CD4-positive, alpha-beta T cell treated with Interferon gamma for 1 hour (primary cell): ENCODE measurements around the gene ALDOC.
"Not testable (repeated sequence)": the region's sequence is repeated elsewhere in the genome, so short reads cannot be mapped to it uniquely, and the experiment has no call there.

ENCODE experiments used
- DNase-seq: peaks from one replicate; pipeline ENCODE4 v3.0.0-alpha.2; 2020

Gene ALDOC

DNA sequence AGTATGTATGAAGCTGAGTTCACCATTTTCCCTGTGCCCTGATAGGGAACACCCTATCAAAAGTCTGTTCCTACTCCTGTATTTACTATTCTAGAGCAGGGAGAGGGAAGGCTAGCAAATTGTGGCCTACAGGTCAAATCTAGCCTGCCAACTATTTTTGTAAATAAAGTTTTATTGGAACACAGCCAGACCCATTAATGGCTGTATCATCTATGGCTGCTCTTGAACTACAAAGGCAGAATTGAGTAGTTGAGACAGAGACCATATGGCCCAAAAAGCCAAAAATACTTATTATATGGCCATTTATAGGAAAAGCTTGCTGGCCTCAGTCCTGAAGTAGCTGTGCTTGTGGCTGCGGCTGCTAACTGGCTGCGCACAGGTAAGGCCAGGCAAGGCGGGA is 4.3 kb upstream of the ALDOC start:
- no peak for DNase-seq

DNA sequence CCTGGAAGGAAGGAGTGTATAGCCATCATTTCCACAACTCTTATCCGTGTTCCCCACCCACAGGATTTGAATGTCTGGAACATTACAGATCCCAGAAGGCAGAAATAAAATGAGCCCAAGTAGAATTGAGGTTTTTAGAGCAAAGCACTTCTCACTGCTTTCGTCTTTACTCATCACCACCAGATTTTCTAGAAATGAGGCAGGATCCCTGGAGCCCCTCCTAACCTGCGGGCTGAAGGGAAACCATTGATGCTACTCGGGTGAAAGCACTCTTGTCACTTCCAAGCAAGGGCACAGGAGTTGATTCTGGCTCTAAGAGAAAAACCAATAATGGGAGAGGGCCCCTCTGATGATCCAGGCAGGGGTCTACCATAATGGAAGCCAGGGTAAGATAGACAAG is 2.8 kb upstream of the ALDOC start:
- no peak for DNase-seq

DNA sequence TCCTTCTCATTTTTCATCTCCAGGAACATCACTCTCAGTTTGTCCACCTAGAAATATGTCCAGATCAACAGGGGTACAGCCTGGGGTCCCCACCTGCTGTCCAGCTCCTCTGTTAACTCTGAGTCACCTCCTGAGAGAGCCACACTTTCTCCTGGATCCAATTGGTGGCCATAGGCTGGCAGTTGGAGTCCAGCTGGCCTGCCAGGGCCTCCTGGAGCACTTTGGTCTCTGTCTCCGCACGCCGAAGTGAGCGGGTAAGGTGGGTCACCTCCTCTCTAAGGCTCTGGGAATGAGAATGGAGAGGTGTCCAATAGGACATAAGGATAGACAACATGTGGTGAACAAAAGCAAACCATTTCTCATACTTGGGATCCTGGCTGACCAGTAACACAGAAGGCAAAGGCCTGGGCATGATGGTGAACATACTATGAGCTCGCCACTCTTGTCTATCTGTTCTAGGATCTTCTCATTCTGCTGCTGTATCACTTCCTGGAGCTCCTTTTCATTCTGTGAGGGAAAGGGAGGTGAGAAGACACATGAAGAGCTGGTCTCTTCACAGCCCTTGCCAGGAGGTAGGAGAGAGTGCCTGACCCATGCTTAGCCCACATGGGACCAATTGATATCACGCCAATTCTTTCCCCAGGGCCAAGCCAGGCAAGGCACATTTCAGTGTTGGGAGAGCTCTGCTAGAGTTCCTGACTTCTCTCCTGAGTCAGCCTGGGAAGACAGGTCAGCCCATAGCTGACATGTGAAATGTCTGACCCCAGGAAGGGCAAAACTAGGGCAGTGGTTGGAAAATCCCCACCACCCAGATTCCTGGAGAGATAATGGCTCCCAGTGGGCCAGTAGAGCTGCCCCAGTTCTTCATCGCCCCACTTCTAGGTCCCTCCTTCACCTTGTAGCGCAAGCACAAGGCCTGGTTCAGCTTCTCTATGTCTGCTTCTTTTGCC is 1.8 kb upstream of the ALDOC start:
- DNase-seq: no peak

GRCh38 chr17:28577466-28577824 is 750 bp upstream of the ALDOC start:
- no peak for DNase-seq

- DNase-seq: not testable (repeated sequence)
Measured at GRCh38 chr17:28576016-28576415, 679 bp downstream of the ALDOC start.

DNA sequence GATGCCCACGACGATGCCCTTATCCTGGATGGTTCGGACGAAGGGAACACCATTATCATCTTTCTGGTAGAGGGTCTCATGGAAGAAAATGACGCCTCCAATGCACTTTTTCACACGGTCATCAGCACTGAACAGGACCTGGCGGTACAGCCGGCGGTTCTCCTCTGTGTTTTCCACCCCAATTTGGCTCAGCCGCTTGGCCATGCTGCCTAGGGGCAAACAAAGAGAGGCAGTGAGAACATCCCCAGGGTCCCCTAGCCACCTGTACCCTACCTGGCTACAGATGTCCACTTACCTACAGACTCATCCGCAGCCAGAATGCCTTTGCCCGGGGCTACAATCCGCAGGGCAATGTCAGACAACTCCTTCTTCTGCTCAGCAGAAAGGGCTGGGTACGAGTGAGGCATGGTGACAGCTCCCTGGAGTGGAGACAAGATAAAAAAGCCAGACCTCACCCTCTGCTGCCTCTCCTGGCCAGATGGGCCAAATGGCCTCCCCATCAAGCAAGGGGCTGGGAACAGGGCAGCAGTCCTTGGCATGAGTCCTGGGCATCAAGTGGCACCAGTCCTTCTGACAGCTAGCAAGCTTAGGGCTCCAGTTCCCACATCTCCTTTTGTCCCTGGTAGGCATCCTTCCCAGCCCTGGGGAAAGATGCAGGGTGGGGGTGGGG is 1.4 kb downstream of the ALDOC start:
- no peak for DNase-seq

- DNase-seq: no peak
Measured at GRCh38 chr17:28574526-28574925, 2.2 kb downstream of the ALDOC start.

DNA sequence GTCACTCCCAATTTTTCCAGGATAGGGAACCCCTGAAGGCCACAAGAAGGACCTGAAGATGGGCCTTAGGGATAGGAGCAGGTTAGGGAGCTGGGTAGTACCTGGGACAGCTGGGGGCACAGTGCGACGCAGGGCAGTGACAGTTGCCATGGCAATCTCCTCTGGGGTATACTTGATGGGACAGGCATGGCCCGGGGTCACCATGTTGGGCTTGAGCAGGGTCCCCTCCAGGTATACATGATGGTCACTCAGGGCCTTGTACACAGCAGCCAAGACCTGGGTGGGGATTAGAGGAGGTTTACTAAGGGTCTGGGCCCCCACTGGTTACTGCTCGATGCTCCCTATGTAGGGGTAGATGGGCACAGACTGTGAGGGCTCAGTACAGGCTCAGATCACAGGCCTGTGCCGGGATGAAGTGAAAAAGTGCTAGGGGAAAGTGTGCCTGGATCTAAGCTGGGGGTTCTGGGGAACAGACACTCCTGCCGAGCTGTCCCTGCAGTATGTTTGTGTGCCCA is 2.7 kb downstream of the ALDOC start:
- no peak for DNase-seq

GRCh38 chr17:28573521-28573920 is 3.2 kb downstream of the ALDOC start:
- DNase-seq: no peak

DNA sequence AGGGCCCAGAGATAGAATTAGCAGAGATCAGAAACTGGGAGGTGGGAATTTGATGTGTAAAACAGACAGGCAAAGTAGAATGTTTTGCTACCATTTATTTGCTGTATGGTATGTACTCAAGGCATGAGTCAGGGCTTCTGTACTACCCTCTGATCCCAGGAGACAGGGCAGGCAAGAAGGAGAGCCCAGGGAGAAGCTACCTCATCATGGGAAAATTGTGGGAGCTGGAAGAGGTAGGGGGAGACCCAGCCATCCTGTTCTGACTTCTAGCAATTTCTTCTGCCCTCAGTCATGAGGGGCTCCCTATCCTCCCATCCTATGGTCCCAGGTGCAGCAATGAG is 3.7 kb downstream of the ALDOC start:
- DNase-seq: no peak

DNA sequence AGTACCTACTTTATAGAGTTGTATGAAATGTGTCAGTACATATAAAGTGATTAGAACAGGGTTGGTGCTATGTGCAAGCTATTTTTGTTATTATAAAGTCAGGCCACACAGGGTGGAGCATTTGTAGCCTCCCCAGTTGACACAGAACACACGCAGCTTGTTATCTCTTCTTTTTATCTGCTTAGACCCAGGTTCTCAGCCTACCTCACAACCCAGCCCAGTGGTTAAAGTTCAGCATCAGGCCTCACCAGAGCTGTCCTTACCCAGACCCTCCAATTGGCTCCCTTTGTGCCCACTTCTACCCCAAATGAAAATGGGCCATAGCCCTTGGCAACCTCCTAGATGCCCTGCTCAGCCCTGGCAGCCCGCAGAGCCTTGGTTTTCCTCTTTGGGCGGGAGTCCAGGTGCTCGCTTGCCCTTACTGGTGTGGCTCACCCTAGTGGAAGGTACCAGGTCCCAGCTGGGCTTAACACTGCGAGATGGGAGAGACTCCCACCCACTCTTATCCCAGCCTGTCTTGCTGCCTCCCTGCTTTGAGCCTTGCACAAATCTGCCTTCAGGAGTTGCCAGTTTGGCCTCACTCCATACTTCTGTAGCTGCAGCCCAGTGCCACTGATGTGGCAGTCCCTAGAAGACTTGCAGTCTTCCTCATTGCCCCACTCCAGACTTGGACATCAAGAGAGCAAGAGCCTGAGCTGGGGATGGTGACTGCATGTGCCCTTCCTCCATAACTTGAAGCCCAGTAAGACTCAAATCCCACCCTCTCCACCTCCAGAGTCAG is 4.2 kb downstream of the ALDOC start:
- no peak for DNase-seq

DNA sequence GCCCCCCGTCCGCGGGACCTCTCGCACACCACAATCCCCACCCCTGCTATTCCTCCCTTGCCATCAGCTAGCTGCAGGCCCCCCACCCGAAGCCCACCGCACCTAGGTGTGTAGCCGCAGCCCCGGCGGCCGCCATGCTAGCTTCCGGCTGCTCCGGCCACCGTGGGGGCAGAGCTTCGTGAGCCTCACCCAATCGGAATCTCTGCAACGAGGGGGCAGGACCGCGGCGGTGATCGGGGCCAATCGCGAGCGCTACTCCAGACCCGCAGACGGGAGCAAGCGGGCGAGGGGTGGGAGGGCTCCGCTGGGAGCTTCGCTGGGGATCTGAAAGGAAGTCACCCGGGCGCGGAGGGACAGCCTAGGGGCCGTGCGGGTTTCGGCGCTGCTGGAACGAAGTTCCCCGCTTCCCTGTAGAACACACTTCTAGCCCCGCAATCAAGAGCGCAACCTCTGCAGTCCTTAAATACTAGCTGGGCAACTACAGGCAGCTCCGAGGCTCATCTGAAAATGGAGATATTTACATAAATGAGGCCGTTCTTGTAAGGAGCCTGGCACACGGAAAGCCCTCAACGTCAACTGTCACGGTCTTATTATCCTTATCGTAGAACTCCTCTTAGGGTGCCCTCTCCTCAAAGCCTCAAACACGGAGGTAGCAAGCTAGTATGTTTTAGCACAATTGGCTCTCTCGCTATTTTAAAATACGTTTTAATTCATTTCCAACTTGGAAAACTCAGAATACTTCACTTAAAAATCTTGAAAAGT is 5.2 kb downstream of the ALDOC start, which contains the start of gene PIGS:
Gene PIGS (minus strand): TSS at position 164 of the 762 bp plus-strand sequence. CDS start 28 bp downstream, at position 136.
- peak; percentile 87 for DNase-seq

DNA sequence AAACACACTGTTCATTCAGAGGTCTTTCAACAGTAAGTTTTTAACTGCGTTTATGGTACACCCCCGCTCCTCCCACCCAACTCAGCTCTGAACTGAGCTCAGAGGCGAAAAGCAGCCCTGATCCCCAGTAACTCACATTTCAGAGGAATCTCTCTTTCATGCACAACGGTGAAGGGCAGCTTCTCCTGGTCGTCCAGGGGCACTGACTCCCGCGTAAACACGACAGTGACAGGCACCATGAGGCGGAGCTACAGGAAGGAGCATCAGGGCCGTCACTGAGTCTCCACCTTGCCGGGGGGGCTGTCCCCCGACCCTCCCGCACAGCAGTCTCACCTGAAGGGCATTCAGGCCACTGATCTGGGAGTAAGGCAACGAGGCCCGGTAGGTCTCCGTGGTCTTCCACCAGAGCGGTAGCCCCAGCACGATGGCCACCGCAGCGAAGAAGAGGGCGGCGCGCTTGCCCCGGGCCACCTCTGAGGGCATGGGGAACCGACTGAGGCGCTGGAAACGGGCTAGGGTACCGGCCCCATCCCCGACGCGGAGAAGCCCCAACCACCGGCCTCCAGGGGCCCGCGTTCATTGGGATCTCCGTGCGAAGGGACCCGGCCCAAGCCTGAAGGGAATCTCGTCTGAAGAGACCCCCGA is 5.9 kb downstream of the ALDOC start:
- DNase-seq: peak; percentile 43

DNA sequence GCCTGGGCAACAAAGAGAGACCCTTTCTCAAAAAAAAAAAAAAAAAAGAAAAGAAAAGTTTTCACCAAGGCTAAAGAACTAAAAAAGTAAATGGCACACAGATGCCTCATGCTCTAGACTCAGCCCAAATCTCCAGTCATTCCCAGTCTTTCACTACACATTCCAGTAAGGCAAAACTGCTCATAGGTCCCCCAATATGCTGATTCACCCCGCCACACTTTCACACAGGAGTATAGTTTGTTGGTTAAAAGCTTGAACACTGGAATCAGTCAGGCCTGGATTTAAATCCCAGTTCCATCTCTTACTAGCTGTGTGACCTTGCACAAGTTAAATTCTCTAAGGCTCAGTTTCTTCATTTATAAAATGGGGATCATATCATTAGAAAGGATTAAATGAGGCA is 7.2 kb downstream of the ALDOC start:
- no peak for DNase-seq

DNA sequence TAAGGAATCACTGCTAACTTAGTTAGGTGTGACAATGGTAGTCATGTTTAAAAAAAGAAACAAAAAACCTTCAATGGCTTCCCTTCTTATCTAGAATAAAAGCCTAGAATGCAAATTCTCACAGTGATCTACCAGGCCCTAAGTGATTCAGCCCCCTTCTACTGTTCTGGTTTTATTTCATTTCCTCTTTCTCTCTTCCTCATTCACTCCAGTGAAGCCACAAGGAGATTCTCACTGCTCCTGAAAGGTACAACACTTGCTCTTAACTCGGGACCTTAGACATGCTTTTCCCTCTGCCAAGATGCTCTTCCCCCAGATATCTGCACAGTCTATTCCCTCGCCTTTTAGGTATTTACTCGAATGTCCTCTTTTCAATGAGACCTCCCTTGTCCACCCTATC is 9.1 kb downstream of the ALDOC start:
- DNase-seq: no peak

GRCh38 chr17:28563475-28563874 is 13.2 kb downstream of the ALDOC start:
- DNase-seq: no peak

GRCh38 chr17:28555022-28555421 is 21.7 kb downstream of the ALDOC start:
- no peak for DNase-seq

DNA sequence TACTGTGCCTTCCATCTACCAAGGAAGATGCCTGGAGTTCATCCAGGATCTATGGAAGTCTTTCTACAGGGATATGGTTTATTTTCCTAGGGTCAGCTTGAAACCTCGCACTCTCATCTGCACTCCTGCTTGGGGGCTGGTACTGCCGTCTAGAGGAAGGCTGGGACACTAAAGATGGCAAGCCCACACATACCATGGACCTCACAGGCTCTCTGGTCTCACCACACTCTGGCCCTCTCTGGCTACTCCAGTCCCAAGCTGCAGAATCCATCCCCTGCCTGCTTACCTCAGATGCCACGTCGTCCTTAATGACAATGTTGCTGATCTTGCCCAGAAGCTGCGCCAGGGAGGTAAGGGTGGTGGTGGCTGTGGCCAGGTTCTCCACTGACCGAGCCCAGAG is 22.1 kb downstream of the ALDOC start:
- DNase-seq: no peak

GRCh38 chr17:28553000-28553505 is 23.6 kb downstream of the ALDOC start:
- DNase-seq: no peak

DNA sequence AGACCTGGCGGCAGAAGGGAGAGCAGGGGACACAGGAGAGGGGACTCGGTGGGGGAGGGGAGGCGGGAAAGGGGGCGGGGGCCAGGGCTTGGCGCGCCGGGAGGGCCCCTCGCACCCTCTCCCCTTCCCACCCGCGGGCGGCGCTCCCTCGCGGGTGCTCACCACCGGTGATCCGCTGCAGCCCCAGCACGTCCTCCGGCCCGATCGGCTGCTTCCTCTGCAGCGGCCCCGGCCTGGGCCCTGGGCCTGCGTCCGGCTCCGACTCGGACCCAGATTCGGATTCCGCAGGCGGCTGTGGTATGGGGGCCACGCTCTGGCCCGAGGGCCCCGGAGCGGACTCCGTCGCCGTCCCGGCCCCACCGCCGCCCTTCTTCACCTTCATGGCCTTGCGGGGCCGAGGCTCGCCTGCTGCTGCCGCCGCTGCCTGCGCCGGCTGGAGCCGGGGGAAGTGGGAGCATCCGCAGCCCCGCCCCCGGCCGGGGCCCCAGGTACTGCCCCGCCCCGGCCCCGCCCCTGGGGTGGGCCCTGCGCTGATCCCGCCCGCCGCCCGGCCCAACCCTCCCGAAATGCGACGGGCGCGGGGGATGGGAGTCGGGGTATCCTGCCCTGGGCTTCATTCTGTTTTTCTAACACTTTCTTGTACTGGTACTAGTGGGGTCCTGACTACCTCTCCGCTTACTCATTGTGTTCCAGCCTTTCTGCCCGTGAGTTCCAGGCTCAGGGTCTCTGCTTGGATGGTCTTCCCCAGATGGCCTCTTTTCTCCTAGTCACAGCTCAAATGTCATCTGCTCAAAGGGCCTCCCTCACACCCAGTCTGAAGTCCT is 24.3 kb downstream of the ALDOC start, which contains the start of gene UNC119:
Gene UNC119 (minus strand): TSS at position 449 of the 824 bp plus-strand sequence. CDS start 67 bp downstream, at position 382.
- DNase-seq: peak; percentile 72
